Measurements from ENCODE around the gene AKAP13. TPM values are rescaled to one million over a fixed set of nuclear protein-coding genes. Genes with fewer than 3 reads are reported as not detected.

AKAP13 gene
- polyA plus RNA-seq, 1 of the 3 experiments (the other 2 are of a cell fraction): 8.4 TPM

- H3K27me3 ChIP-seq (ENCODE audit: insufficient read depth): no peaks in the 10 kb centered on the region
- no peak overlapping the region for H2AFZ ChIP-seq (ENCODE audit: low read depth)
- CTCF ChIA-PET: interaction anchor here (0.5 to 1.0 kb wide), 3 partner anchors 14 to 116 kb away, joined by 3 to 4 read pairs (median 3); no protein-coding TSS in a partner anchor
- no peak overlapping the region for H3K4me2 ChIP-seq
- POLR2A ChIA-PET: no interaction called here
- H3K36me3 ChIP-seq (replicated peaks in 1 of 2; ENCODE audit: control insufficient read depth in 1 of 2, insufficient read depth in 2 of 2, low read length in 1 of 2): no peaks in the 10 kb centered on the region
- no peak overlapping the region for H3K27ac ChIP-seq (ENCODE audit: low read depth in 2 of 2, low read length in 1 of 2)
- no peak overlapping the region for H3K9ac ChIP-seq
- H3K9me3 ChIP-seq: no peaks in the 10 kb centered on the region
- H3K79me2 ChIP-seq (ENCODE audit: insufficient read depth): peaks cover 80% of the 10 kb centered on the region
- H3F3A ChIP-seq (replicated peaks; ENCODE audit: insufficient read depth): peaks cover 11% of the 10 kb centered on the region
- peaks cover 25% of the 10 kb centered on the region for H4K20me1 ChIP-seq (ENCODE audit: insufficient read depth)
- WGBS (ENCODE audit: low lambda C conversion rate): 71% methylated on average over 3 of the region's 3 CpGs
- DNase-seq: no peak
- no peak for TF ChIP-seq GATA2 (CRISPR knock-in tag; IDR thresholded peaks at IDR 0.05)
- no peak for TF ChIP-seq ELF1 (IDR thresholded peaks at IDR 0.05)
- no peak for TF ChIP-seq SIN3A (IDR thresholded peaks at IDR 0.05; ENCODE audit: borderline replicate concordance, low read depth, low read length)
- no peak overlapping the region for H3K4me3 ChIP-seq (ENCODE audit: low read depth in 2 of 2, low read length in 1 of 2)
- peaks cover 0 to 2% of the 10 kb centered on the region in 2 experiments; a peak in 3 of 4 replicates for H3K4me1 ChIP-seq (ENCODE audit: control insufficient read depth in 1 of 2, insufficient read depth in 2 of 2, low read depth in 1 of 2, low read length in 1 of 2)
- no peaks in the 10 kb centered on the region for H3K9me2 ChIP-seq
Observed at GRCh38 chr15:85444122-85444745, 63.8 kb downstream of the AKAP13 start.

DNA sequence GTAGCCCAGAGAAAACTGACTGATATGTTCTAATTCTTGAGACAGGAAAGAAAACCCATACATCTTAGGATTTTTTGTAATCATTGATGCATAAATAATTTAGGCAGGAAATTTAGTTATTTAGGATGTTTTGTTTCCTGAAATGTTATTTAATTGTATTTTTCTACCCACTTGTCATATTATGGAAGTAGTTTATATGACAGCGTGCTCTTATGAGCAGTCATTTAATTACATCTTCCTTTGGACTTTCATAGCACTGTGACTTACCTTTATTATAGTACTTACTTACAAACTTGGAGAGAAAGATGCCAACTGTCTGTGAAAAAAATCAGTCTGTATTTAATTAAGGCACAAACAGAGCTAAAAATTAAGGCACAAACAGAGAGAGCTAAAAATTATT is 65.0 kb downstream of the AKAP13 start:
- no peaks in the 10 kb centered on the region for H3K9me2 ChIP-seq
- peaks cover 28% of the 10 kb centered on the region for H4K20me1 ChIP-seq (ENCODE audit: insufficient read depth)
- POLR2A ChIA-PET: no interaction called here
- H3K4me1 ChIP-seq (ENCODE audit: control insufficient read depth in 1 of 2, insufficient read depth in 2 of 2, low read depth in 1 of 2, low read length in 1 of 2): peaks cover 0 to 2% of the 10 kb centered on the region in 2 experiments; a peak in 3 of 4 replicates
- DNase-seq: no peak
- no peak for TF ChIP-seq MAX (IDR thresholded peaks at IDR 0.05; ENCODE audit: low read depth)
- TF ChIP-seq, protein P1, sequence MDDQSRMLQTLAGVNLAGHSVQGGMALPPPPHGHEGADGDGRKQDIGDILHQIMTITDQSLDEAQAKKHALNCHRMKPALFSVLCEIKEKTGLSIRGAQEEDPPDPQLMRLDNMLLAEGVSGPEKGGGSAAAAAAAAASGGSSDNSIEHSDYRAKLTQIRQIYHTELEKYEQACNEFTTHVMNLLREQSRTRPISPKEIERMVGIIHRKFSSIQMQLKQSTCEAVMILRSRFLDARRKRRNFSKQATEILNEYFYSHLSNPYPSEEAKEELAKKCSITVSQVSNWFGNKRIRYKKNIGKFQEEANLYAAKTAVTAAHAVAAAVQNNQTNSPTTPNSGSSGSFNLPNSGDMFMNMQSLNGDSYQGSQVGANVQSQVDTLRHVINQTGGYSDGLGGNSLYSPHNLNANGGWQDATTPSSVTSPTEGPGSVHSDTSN (IDR thresholded peaks at IDR 0.05): no peak
- TF ChIP-seq, protein P2, sequence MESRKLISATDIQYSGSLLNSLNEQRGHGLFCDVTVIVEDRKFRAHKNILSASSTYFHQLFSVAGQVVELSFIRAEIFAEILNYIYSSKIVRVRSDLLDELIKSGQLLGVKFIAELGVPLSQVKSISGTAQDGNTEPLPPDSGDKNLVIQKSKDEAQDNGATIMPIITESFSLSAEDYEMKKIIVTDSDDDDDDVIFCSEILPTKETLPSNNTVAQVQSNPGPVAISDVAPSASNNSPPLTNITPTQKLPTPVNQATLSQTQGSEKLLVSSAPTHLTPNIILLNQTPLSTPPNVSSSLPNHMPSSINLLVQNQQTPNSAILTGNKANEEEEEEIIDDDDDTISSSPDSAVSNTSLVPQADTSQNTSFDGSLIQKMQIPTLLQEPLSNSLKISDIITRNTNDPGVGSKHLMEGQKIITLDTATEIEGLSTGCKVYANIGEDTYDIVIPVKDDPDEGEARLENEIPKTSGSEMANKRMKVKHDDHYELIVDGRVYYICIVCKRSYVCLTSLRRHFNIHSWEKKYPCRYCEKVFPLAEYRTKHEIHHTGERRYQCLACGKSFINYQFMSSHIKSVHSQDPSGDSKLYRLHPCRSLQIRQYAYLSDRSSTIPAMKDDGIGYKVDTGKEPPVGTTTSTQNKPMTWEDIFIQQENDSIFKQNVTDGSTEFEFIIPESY (IDR thresholded peaks at IDR 0.05; ENCODE audit: borderline replicate concordance, low read depth): no peak
- no peak for TF ChIP-seq TCF12 (IDR thresholded peaks at IDR 0.05)
- H3K9me3 ChIP-seq: peaks cover 3% of the 10 kb centered on the region; the same call in 1 of the 2 replicates
- no peak overlapping the region for H2AFZ ChIP-seq (ENCODE audit: low read depth)
- no peak overlapping the region for H3K27ac ChIP-seq (ENCODE audit: low read depth in 2 of 2, low read length in 1 of 2)
- no peak overlapping the region for H3K9ac ChIP-seq
- H3K79me2 ChIP-seq (ENCODE audit: insufficient read depth): peaks cover 90% of the 10 kb centered on the region
- CTCF ChIA-PET: no interaction called here
- 91% methylated on average over 1 of the region's 1 CpG for WGBS (ENCODE audit: low lambda C conversion rate)
- no peak overlapping the region for H3K4me2 ChIP-seq
- H3K36me3 ChIP-seq (replicated peaks in 1 of 2; ENCODE audit: control insufficient read depth in 1 of 2, insufficient read depth in 2 of 2, low read length in 1 of 2): no peaks in the 10 kb centered on the region
- no peaks in the 10 kb centered on the region for H3K27me3 ChIP-seq (ENCODE audit: insufficient read depth)
- no peak overlapping the region for H3K4me3 ChIP-seq (ENCODE audit: low read depth in 2 of 2, low read length in 1 of 2)
- H3F3A ChIP-seq (replicated peaks; ENCODE audit: insufficient read depth): peaks cover 11% of the 10 kb centered on the region

All from SK-N-SH (cell line).